Astrocyte of the spinal cord (primary cell): ENCODE measurements around the gene ZNF791.
"Not testable (repeated sequence)": the region's sequence is repeated elsewhere in the genome, so short reads cannot be mapped to it uniquely, and the experiment has no call there.

Experiments
- DNase-seq: peaks from one replicate; pipeline ENCODE4 v3.0.0; 2011; ENCODE audit warnings: low read depth, low spot score
- H3K4me3 ChIP-seq: 2 replicates; pipeline ENCODE4 v1.5.1; 2011; ENCODE audit warnings: low read depth, mild to moderate bottlenecking, low read length, moderate library complexity
- in situ Hi-C: cut with HindIII; loops from 2 replicates; pipeline ENCODE4 v1.10.0; 2017; ENCODE audit warnings: low sequenced_read_pairs
- TF ChIP-seq, protein P1 (sequence below): IDR thresholded peaks from 2 replicates; pipeline ENCODE4 v1.5.1; 2012; ENCODE audit warnings: low read depth, mild to moderate bottlenecking, low read length, inconsistent platforms

The ZNF791 gene

DNA sequence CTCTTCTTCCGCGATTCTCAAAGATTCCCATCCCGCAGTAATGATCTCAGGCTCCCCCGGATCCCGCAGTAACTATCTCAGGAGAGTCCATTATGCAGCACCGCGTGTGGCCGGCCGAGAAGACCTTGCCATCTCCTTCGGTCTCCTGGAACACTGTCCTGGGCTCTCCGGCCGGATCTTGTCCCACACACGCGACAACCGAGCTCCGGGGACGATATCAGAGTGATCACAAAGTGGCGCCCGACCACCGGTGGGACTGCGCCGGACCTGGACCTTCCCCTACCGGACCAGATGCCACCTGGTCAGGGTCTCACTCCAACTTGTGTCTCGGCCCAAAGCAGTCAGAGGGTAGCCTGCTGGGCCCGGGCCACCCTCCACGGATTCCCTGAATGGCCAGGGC is 31.8 kb downstream of the ZNF791 start:
- in situ Hi-C loops, result no loop called here
- H3K4me3 ChIP-seq, result no peak overlapping the region
- TF ChIP-seq, protein P1, sequence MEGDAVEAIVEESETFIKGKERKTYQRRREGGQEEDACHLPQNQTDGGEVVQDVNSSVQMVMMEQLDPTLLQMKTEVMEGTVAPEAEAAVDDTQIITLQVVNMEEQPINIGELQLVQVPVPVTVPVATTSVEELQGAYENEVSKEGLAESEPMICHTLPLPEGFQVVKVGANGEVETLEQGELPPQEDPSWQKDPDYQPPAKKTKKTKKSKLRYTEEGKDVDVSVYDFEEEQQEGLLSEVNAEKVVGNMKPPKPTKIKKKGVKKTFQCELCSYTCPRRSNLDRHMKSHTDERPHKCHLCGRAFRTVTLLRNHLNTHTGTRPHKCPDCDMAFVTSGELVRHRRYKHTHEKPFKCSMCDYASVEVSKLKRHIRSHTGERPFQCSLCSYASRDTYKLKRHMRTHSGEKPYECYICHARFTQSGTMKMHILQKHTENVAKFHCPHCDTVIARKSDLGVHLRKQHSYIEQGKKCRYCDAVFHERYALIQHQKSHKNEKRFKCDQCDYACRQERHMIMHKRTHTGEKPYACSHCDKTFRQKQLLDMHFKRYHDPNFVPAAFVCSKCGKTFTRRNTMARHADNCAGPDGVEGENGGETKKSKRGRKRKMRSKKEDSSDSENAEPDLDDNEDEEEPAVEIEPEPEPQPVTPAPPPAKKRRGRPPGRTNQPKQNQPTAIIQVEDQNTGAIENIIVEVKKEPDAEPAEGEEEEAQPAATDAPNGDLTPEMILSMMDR, result no peak
- DNase-seq, result no peak

- in situ Hi-C loops, DNase-seq: not testable (repeated sequence)
Measured at GRCh38 chr19:12643716-12644115, 33.0 kb downstream of the ZNF791 start.

GRCh38 chr19:12646551-12646950 is 35.8 kb downstream of the ZNF791 start:
- TF ChIP-seq, protein P1, result no peak
- in situ Hi-C loops, result no loop called here
- H3K4me3 ChIP-seq, result no peak overlapping the region
- DNase-seq, result no peak

More at GRCh38 chr19:12643716-12644115, 33.0 kb downstream of the ZNF791 start:
- not testable (repeated sequence) for H3K4me3 ChIP-seq

DNA sequence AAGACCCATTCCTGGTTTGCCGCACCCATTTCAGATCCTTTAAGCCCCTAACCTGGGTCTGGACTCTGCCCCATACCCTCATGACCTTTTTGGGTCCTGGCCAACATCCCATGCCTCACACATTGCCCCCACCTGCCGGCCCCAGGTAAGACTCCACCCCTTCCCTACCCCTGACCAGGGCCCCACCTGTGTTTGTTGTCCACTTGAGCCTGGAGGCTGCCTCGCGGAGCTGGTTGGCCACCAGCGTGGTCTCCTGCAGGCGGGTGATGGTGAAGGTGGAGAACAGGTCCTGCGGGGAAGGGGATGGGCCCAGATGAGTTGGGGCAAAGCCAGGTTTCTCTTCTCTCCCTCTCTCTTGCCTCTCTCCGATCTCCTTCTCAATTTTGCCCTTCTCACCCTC is 36.3 kb downstream of the ZNF791 start:
- in situ Hi-C loops, result no loop called here

GRCh38 chr19:12647490-12648071 is 36.9 kb downstream of the ZNF791 start:
- in situ Hi-C loops, result no loop called here
- H3K4me3 ChIP-seq, result no peak overlapping the region
- DNase-seq, result no peak
- TF ChIP-seq, protein P1, result no peak

More for the DNA sequence above, 36.3 kb downstream of the ZNF791 start:
- H3K4me3 ChIP-seq, result no peak overlapping the region
- no peak for DNase-seq
- TF ChIP-seq, protein P1, result no peak

DNA sequence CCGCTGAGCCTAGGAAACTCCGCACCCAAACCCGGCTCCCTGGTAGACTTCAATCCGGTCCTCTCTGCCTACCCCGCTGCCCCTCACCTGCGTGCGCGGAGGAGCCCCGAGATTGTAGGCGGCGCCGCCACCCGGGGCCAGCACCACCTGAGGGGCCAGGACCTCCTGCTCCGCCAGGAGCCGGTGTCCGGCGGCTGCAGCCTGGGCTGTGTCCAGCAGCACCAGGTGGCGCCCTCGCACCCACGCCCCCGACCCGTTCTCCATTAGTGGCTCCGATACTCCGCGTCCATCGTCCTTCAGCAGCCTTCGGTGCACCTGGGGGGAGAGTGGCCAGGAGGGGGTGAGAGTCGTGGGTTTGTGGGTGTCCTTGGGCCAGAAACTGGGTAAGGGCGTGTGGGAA is 37.4 kb downstream of the ZNF791 start:
- TF ChIP-seq, protein P1, result peak; percentile 42
- DNase-seq, result no peak
- no peak overlapping the region for H3K4me3 ChIP-seq
- in situ Hi-C loops, result no loop called here

GRCh38 chr19:12649941-12650340 is 39.2 kb downstream of the ZNF791 start:
- in situ Hi-C loops, result no loop called here
- no peak overlapping the region for H3K4me3 ChIP-seq
- DNase-seq, result no peak
- TF ChIP-seq, protein P1, result no peak
